BLaER1 treated with 17β-estradiol and CSF1 and Interleukin-3, amounts not matched to agents 10 nM and 100 nM (cell line): ENCODE data around the gene PPFIBP1.

Source experiments
- H3K27ac ChIP-seq, 11 experiments: shearing (Covaris generic); formaldehyde crosslinking; 2 replicates each; pipeline ENCODE4 v1.8.1; 2022
- H3K27me3 ChIP-seq, 11 experiments: shearing (Covaris generic); formaldehyde crosslinking; 2 replicates each; pipeline ENCODE4 v1.8.1; 2022
- H3K36me3 ChIP-seq, 11 experiments: shearing (Covaris generic); formaldehyde crosslinking; 2 replicates each; pipeline ENCODE4 v1.8.1; 2022
- H3K4me1 ChIP-seq, 10 experiments: shearing (Covaris generic); formaldehyde crosslinking; 2 replicates each; pipeline ENCODE4 v1.8.1; 2022
- H3K4me2 ChIP-seq, 11 experiments: shearing (Covaris generic); formaldehyde crosslinking; 2 replicates each; pipeline ENCODE4 v1.8.1; 2022
- H3K4me3 ChIP-seq, 10 experiments: shearing (Covaris generic); formaldehyde crosslinking; 2 replicates each; pipeline ENCODE4 v1.8.1; 2022
- H3K9ac ChIP-seq, 11 experiments: shearing (Covaris generic); formaldehyde crosslinking; 2 replicates each; pipeline ENCODE4 v1.8.1; 2022
- H3K9me3 ChIP-seq, 11 experiments: shearing (Covaris generic); formaldehyde crosslinking; replicated peaks in 1 of 11; 2 replicates each; pipeline ENCODE4 v1.8.1; 2022
- H4K20me1 ChIP-seq, 11 experiments: shearing (Covaris generic); formaldehyde crosslinking; 2 replicates each; pipeline ENCODE4 v1.8.1; 2022
- Cebpa-rat ChIP-seq, 11 experiments: shearing (Covaris generic); IDR thresholded peaks; 2 replicates each; pipeline ENCODE4 v1.8.1; 2022

The PPFIBP1 gene

GRCh38 chr12:27517961-27518665, 5.9 kb upstream of the PPFIBP1 start:
- H3K9ac ChIP-seq = no peak overlapping the region
- no peak overlapping the region for H3K4me3 ChIP-seq
- H3K4me1 ChIP-seq = peaks cover 9 to 40% (median 35%) of the 10 kb centered on the region in 10 experiments
- H3K27ac ChIP-seq = no peak overlapping the region
- no peaks in the 10 kb centered on the region for H3K9me3 ChIP-seq
- no peak for TF ChIP-seq Cebpa-rat (IDR thresholded peaks at IDR 0.05)
- H3K27me3 ChIP-seq = no peaks in the 10 kb centered on the region
- H3K36me3 ChIP-seq = no peaks in the 10 kb centered on the region
- no peak overlapping the region for H3K4me2 ChIP-seq
- no peaks in the 10 kb centered on the region for H4K20me1 ChIP-seq

GRCh38 chr12:27521066-27521465, 2.9 kb upstream of the PPFIBP1 start:
- Histone ChIP-seq H3K27ac (no peak overlapping the region), H3K27me3 (no peaks in the 10 kb centered on the region), H3K36me3 (no peaks in the 10 kb centered on the region), H4K20me1 (no peaks in the 10 kb centered on the region), H3K4me2 (peak overlapping the region; percentile 20 to 71 (median 50); a peak in 21 of 22 replicates), H3K9ac (no peak overlapping the region), H3K4me1 (peaks cover 19 to 36% (median 28%) of the 10 kb centered on the region in 10 experiments), H3K4me3 (no peak overlapping the region), H3K9me3 (no peaks in the 10 kb centered on the region)
- TF ChIP-seq Cebpa-rat (IDR thresholded peaks at IDR 0.05) = no peak

GRCh38 chr12:27521981-27522380, 2.0 kb upstream of the PPFIBP1 start:
- no peaks in the 10 kb centered on the region for H4K20me1 ChIP-seq
- H3K27ac ChIP-seq = no peak overlapping the region
- H3K9me3 ChIP-seq = no peaks in the 10 kb centered on the region
- H3K36me3 ChIP-seq = no peaks in the 10 kb centered on the region
- no peaks in the 10 kb centered on the region for H3K27me3 ChIP-seq
- peaks cover 19 to 45% (median 37%) of the 10 kb centered on the region in 10 experiments for H3K4me1 ChIP-seq
- H3K4me3 ChIP-seq = no peak overlapping the region
- H3K4me2 ChIP-seq = no peak overlapping the region
- TF ChIP-seq Cebpa-rat (IDR thresholded peaks at IDR 0.05) = no peak
- H3K9ac ChIP-seq = no peak overlapping the region

GRCh38 chr12:27523305-27523641, 733 bp upstream of the PPFIBP1 start:
- Histone ChIP-seq H3K4me2 (peak overlapping the region; percentile 73 to 94 (median 84)), H3K4me3 (peak overlapping the region; percentile 75 to 90 (median 82)), H4K20me1 (no peaks in the 10 kb centered on the region), H3K27me3 (no peaks in the 10 kb centered on the region), H3K27ac (peak overlapping the region; percentile 26 to 89 (median 79); a peak in 21 of 22 replicates), H3K9me3 (no peaks in the 10 kb centered on the region), H3K36me3 (no peaks in the 10 kb centered on the region), H3K9ac (peak overlapping the region; percentile 66 to 88 (median 79); a peak in 21 of 22 replicates), H3K4me1 (peaks cover 19 to 58% (median 50%) of the 10 kb centered on the region in 10 experiments)
- no peak for TF ChIP-seq Cebpa-rat (IDR thresholded peaks at IDR 0.05)

- no peak for TF ChIP-seq Cebpa-rat (IDR thresholded peaks at IDR 0.05)
- H3K4me1 ChIP-seq = peaks cover 19 to 68% (median 52%) of the 10 kb centered on the region in 10 experiments
- peak overlapping the region in 10 of 11 experiments; percentile 60 to 89 (median 79); a peak in 19 of 22 replicates for H3K27ac ChIP-seq
- no peaks in the 10 kb centered on the region for H4K20me1 ChIP-seq
- H3K4me3 ChIP-seq = peak overlapping the region; percentile 75 to 90 (median 82)
- H3K9me3 ChIP-seq = no peaks in the 10 kb centered on the region
- H3K9ac ChIP-seq = peak overlapping the region; percentile 66 to 88 (median 79)
- peak overlapping the region; percentile 75 to 89 (median 83) for H3K4me2 ChIP-seq
- no peaks in the 10 kb centered on the region for H3K27me3 ChIP-seq
- peaks cover 0 to 6% (median 0%) of the 10 kb centered on the region in 11 experiments; a peak in 1 of 22 replicates for H3K36me3 ChIP-seq
Observed at GRCh38 chr12:27524494-27524835, 459 bp downstream of the PPFIBP1 start.

GRCh38 chr12:27524839-27525753, 1.1 kb downstream of the PPFIBP1 start:
- no peaks in the 10 kb centered on the region for H4K20me1 ChIP-seq
- H3K27me3 ChIP-seq = no peaks in the 10 kb centered on the region
- H3K4me2 ChIP-seq = peak overlapping the region; percentile 75 to 89 (median 83)
- H3K9me3 ChIP-seq = no peaks in the 10 kb centered on the region
- H3K4me1 ChIP-seq = peaks cover 21 to 74% (median 58%) of the 10 kb centered on the region in 10 experiments
- no peak for TF ChIP-seq Cebpa-rat (IDR thresholded peaks at IDR 0.05)
- peak overlapping the region; percentile 75 to 90 (median 82) for H3K4me3 ChIP-seq
- H3K36me3 ChIP-seq = peaks cover 0 to 7% (median 0%) of the 10 kb centered on the region in 11 experiments; a peak in 1 of 22 replicates
- peak overlapping the region; percentile 66 to 88 (median 79) for H3K9ac ChIP-seq
- H3K27ac ChIP-seq = peak overlapping the region in 10 of 11 experiments; percentile 60 to 89 (median 79); a peak in 18 of 22 replicates

- Histone ChIP-seq H3K4me1 (peaks cover 32 to 84% (median 72%) of the 10 kb centered on the region in 10 experiments), H3K36me3 (peaks cover 0 to 7% (median 0%) of the 10 kb centered on the region in 11 experiments; a peak in 1 of 22 replicates), H4K20me1 (no peaks in the 10 kb centered on the region), H3K4me3 (no peak overlapping the region), H3K4me2 (peak overlapping the region in 10 of 11 experiments; percentile 21 to 89 (median 80); a peak in 20 of 22 replicates), H3K27me3 (no peaks in the 10 kb centered on the region), H3K9me3 (no peaks in the 10 kb centered on the region), H3K27ac (peak overlapping the region in 5 of 11 experiments; percentile 12 to 39 (median 23); a peak in 7 of 22 replicates), H3K9ac (peak overlapping the region in 1 of 11 experiments; percentile 1; a peak in 1 of 22 replicates)
- TF ChIP-seq Cebpa-rat (IDR thresholded peaks at IDR 0.05) = peak in 8 of 11 experiments; percentile 2 to 88 (median 73); a peak in 11 of 22 replicates
Observed at GRCh38 chr12:27527512-27527911, 3.5 kb downstream of the PPFIBP1 start.

- Histone ChIP-seq H3K36me3 (peaks cover 0 to 7% (median 0%) of the 10 kb centered on the region in 11 experiments; a peak in 1 of 22 replicates), H3K27ac (no peak overlapping the region), H4K20me1 (no peaks in the 10 kb centered on the region), H3K9ac (no peak overlapping the region), H3K4me1 (peaks cover 36 to 87% (median 76%) of the 10 kb centered on the region in 10 experiments), H3K27me3 (no peaks in the 10 kb centered on the region), H3K4me3 (no peak overlapping the region), H3K9me3 (no peaks in the 10 kb centered on the region), H3K4me2 (no peak overlapping the region)
- TF ChIP-seq Cebpa-rat (IDR thresholded peaks at IDR 0.05) = no peak
Observed at GRCh38 chr12:27528788-27529187, 4.8 kb downstream of the PPFIBP1 start.
